DMS79 treated with DMSO at 0.1 percent for 48 hours (cell line): ENCODE results near the gene SYNE3.
A peak's percentile ranks its signal among the peaks of the same experiment; 100 is the strongest.

Experiments used
- DNase-seq: peaks from one replicate; lab custom pipeline; 2025; lab: John Stamatoyannopoulos, UW

The SYNE3 gene

DNA sequence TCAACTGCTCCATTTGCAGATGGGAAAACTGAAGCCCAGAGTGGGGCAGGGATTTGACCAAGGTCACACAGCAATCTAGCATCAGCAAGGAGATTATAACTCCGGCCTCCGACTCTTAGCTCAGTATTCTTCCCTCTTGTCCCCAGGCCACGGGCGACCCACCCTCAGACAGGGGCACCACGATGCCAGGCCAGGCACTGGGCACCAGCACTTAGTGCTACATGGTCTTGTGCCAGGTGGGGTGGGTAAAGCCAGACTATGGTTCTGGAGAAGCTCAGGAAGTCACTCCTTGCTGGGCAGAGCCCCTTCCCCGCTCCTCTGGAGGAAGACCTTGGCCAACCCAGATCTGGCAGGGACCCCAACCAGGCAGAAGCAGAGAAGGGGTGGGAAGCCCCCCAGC, 41.5 kb downstream of the SYNE3 start:
- no peak for DNase-seq

DNA sequence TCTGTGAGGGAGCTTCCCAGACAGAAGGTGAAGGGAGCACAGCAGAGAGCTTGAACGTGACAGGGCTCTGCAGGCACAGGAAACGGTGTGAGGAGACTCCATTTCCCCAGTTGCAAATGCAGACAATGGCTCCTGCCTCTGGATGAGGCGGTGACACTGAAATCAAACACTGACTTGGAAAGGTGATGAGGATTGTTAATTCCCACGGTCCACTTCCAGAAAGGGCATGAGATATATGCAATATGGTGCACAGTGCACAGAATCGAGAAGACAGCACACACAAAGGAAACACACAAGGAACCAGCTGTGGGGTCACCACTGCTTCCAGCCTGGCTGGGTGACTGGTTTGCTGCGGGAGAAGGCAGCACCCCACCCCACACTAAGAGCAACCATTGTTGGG, 42.0 kb downstream of the SYNE3 start:
- no peak for DNase-seq

DNA sequence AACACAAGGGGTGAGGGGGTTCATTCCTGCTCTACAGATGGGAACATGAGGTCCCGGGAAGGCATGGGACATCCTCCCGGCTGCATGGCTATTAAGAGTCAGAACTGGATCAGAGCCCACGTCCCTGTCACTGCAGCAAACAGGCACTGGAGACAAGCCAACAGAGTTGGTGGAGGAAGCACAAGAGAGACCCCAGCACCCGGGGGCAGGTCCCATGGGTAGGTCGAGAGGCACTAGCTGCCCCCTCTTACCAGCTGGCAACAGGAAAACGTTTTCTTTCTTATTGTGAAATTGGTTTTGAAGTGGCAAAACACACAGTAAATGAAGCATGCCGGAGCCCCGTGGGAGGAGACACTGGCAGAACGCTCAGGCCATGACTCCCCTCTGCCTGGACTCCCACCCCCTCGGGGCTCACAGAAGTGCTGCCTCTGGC, 43.6 kb downstream of the SYNE3 start:
- peak; percentile 75 for DNase-seq

- DNase-seq = peak; percentile 18
These were observed 45.0 kb downstream of the SYNE3 start for GRCh38 chr14:95471476-95471875.

GRCh38 chr14:95471016-95471415, 45.4 kb downstream of the SYNE3 start:
- DNase-seq = no peak

GRCh38 chr14:95469134-95469481, 47.3 kb downstream of the SYNE3 start:
- DNase-seq = no peak

DNA sequence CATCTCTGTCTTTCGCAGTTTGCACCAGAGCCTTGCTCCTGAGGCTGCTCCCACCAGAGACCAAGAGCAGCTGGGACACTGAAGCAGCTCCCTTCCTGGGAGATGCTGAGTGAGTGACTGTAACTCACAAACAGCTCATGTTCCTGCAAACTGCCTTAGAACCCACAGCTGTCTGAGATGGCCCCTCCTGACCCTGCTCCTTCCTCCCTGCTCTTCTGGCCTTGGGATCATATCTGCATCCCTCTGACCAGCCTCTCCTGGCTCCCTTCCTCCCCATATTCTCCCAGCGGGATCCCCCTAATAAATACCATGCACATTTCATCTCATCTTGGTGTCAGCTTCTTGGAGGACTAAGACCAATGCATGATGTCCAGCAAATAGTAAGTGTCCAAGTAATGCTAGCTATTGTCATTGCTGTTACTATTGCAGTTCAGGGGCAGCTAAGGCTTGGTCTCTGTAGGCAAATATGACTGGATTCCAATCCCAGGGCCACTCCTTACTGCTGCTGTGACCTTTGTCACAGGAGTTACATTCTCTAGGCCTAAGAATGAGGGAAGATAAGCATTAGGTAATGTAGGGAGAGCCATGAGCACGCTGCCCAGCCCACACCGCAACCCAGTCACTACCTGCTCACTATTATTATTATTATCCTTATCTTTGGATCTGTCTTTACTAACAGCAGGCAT, 47.9 kb downstream of the SYNE3 start:
- no peak for DNase-seq

- peak; percentile 53 for DNase-seq
These were observed 48.8 kb downstream of the SYNE3 start for GRCh38 chr14:95467657-95468056.

DNA sequence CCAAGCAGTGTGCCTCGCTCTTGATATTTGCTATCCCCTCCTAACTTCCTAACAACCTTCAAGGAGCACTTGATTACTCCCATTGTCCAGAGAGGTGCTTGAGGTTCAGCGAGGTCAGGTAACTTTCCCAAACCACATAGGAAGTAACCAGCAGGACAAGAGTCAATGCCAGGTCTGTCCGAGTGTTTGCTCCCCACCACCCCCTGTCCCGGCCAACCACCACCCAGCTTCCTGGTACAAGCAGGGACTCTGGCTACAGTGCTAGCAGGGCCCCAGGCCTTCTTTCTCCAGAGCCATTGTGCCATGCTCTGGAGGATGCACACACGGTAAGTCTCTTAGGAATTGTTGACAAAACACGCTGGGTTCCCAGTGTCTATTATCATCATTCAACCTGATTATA, 49.2 kb downstream of the SYNE3 start:
- peak; percentile 23 for DNase-seq
